ENCODE results near the gene ERBB4. TPM values are rescaled to one million over a fixed set of nuclear protein-coding genes. Genes with fewer than 3 reads are reported as not detected.

The ERBB4 gene
- total and polyA plus RNA-seq, 2 of the 8 experiments (the other 6 are each of a cell fraction or from before 2014, with no cell fraction given), result 0.34 to 1.3 TPM

DNA sequence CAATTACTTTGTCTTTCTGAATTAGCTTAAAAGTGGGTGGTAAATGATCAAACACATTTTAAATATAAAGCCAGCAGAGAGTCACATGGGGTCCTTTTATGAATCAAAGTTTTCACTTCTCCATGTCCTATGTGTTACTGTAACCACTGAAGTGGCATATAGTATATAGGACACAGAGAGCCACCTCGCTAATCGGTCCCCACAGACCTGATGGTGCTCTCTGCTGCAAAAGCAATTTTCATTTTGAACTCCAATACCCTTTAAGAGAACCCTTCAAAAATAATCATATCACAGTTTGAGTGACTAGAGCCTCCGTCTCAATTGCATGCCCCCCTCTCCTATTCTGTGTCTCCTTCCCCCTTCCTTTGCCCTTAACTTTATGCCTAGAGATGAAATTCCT lies 272.8 kb downstream of the ERBB4 start:
- H3K18ac ChIP-seq (ENCODE audit: extremely low read depth, low read length), result no peak overlapping the region
- no peak overlapping the region for H4K91ac ChIP-seq (replicated peaks; ENCODE audit: insufficient read length, low read length)
- H4K8ac ChIP-seq (ENCODE audit: extremely low read depth, insufficient read depth, low read length), result no peak overlapping the region
- ChIA-PET POLR2A (ENCODE audit: partially characterized antibody) (interaction anchor here (0.7 kb wide), 1 partner anchor 45 kb away, joined by 3 read pairs; no protein-coding TSS in a partner anchor), CTCF (ENCODE audit: partially characterized antibody) (interaction anchor here (0.8 to 1.6 kb wide), 3 partner anchors 16 to 260 kb away, joined by 3 read pairs; no protein-coding TSS in a partner anchor)
- no peak overlapping the region for H4K5ac ChIP-seq (ENCODE audit: insufficient read length, low read depth, low read length)
- H2BK20ac ChIP-seq (ENCODE audit: low read length), result no peak overlapping the region
- H3K4ac ChIP-seq (replicated peaks; ENCODE audit: insufficient read length, low read depth, low read length), result no peak overlapping the region
- no peaks in the 10 kb centered on the region for H3K4me1 ChIP-seq (replicated peaks in 1 of 4; ENCODE audit: control insufficient read depth in 3 of 4, insufficient read depth in 4 of 4, low read length in 3 of 4)
- H3K4me3 ChIP-seq (ENCODE audit: extremely low read depth in 1 of 4, insufficient read depth in 2 of 4, low read depth in 3 of 4, low read length in 4 of 4), result no peak overlapping the region
- no peak overlapping the region for H2BK120ac ChIP-seq (replicated peaks; ENCODE audit: low read depth, low read length)
- no peak overlapping the region for H2AFZ ChIP-seq (ENCODE audit: low read length)
- no peak overlapping the region for H3K4me2 ChIP-seq (ENCODE audit: insufficient read depth in 1 of 2, low read depth in 2 of 2, low read length in 2 of 2)
- H4K20me1 ChIP-seq (replicated peaks in 1 of 2; ENCODE audit: control insufficient read depth in 1 of 2, insufficient read depth in 2 of 2, low read length in 2 of 2), result no peaks in the 10 kb centered on the region
- no peak overlapping the region for H3K14ac ChIP-seq (ENCODE audit: insufficient read length)
- no peak overlapping the region for H2BK5ac ChIP-seq (ENCODE audit: low read depth, low read length)
- no peaks in the 10 kb centered on the region for H3K27me3 ChIP-seq (replicated peaks in 1 of 4; ENCODE audit: control insufficient read depth in 3 of 4, extremely low read depth in 1 of 4, insufficient read depth in 3 of 4, low read length in 3 of 4)
- no peaks in the 10 kb centered on the region for H3K79me2 ChIP-seq (ENCODE audit: control insufficient read depth in 1 of 2, insufficient read depth in 2 of 2, low read length in 2 of 2)
- no peaks in the 10 kb centered on the region for H3K36me3 ChIP-seq (ENCODE audit: control insufficient read depth in 2 of 4, insufficient read depth in 4 of 4, low read length in 3 of 4)
- H2AK5ac ChIP-seq (ENCODE audit: low read depth, low read length), result no peak overlapping the region
- H3K79me1 ChIP-seq (ENCODE audit: low read depth, low read length), result no peaks in the 10 kb centered on the region
- WGBS, 2 experiments (ENCODE audit: extremely low coverage in 1 of 2, insufficient coverage in 1 of 2, insufficient read length in 1 of 2, insufficient replicate concordance in 2 of 2, low coverage in 1 of 2, low lambda C conversion rate in 2 of 2, missing lambda C conversion rate in 1 of 2), result 86% methylated on average over 3 of the region's 3 CpGs; no CpG with 5 or more reads in 1 of the 2 experiments
- H3K9ac ChIP-seq (replicated peaks in 1 of 4; ENCODE audit: extremely low read depth in 1 of 4, low read depth in 3 of 4, low read length in 3 of 4), result no peak overlapping the region
- H2BK15ac ChIP-seq (ENCODE audit: low read length), result no peak overlapping the region
- FAIRE-seq (no peak), DNase-seq (ENCODE audit: low read depth in 1 of 2, low spot score in 2 of 2) (no peak)
- no peaks in the 10 kb centered on the region for H3K23me2 ChIP-seq (ENCODE audit: low read depth, low read length)
- H3K9me3 ChIP-seq (ENCODE audit: insufficient read depth in 2 of 2, low read depth in 1 of 2, low read length in 1 of 2), result no peaks in the 10 kb centered on the region
- no peak overlapping the region for H2BK12ac ChIP-seq (ENCODE audit: low read depth, low read length)
- TF ChIP-seq CBX5 (IDR thresholded peaks at IDR 0.05; ENCODE audit: low read depth, low read length) (no peak), SAP30 (IDR thresholded peaks at IDR 0.05; ENCODE audit: insufficient read depth, insufficient replicate concordance, low read length) (no peak), BACH1 (IDR thresholded peaks at IDR 0.05; ENCODE audit: low read length) (no peak), POLR2AphosphoS5 (IDR thresholded peaks at IDR 0.05; ENCODE audit: low read depth, low read length) (no peak), POU5F1 (IDR thresholded peaks at IDR 0.05; ENCODE audit: low read depth, low read length) (no peak), YY1 (IDR thresholded peaks at IDR 0.05; ENCODE audit: low read depth, low read length) (no peak), CTBP2 (IDR thresholded peaks at IDR 0.05; ENCODE audit: borderline replicate concordance, insufficient read depth, insufficient read length, low read length) (no peak), TAF7 (optimal IDR thresholded peaks at IDR 0.05; ENCODE audit: borderline replicate concordance, low read depth, low read length) (no peak)
- no peak overlapping the region for H3K23ac ChIP-seq (ENCODE audit: insufficient read length)
- H3K27ac ChIP-seq (ENCODE audit: low read depth, low read length), result no peak overlapping the region
- H3K56ac ChIP-seq (replicated peaks; ENCODE audit: insufficient read length, low read depth, low read length), result no peak overlapping the region
